ENCODE measurements around the gene CCSER1. TPM values are rescaled to one million over a fixed set of nuclear protein-coding genes. Genes with fewer than 3 reads are reported as not detected.
"Not testable (repeated sequence)": the region's sequence is repeated elsewhere in the genome, so short reads cannot be mapped to it uniquely, and the experiment has no call there.

The CCSER1 gene
- total RNA-seq, 1 donor from 2014 or later, result not detected

DNA sequence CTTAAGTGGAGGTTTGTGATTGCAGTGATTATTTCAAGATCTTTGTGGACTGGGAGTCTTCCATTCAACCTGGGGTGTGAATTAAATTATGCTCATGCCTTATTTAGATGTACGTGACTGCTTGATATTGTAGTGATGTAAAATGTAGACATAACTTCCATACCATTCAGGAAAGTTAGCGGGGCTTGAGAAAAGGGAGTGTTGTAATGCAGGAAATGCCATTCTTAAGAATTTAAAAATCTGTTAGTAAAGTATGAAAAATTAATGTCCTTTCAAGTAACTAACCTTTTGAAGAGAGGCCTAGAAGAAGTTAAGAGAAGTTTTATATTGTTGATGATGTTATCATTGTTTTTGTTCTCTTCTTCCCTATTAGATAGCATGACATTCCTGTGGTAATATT is 318.2 kb downstream of the CCSER1 start:
- no peak for DNase-seq (ENCODE audit: low spot score)
- Mint-ChIP-seq H3K9me3 (no peaks in the 10 kb centered on the region), H3K36me3 (ENCODE audit: low read depth) (no peaks in the 10 kb centered on the region), H3K4me1 (ENCODE audit: low read depth) (no peaks in the 10 kb centered on the region), H3K27me3 (ENCODE audit: low read depth) (no peaks in the 10 kb centered on the region), H3K4me3 (ENCODE audit: low read depth) (no peak overlapping the region), H3K27ac (no peak overlapping the region)
- intact Hi-C loops (cut with micrococcal nuclease), result no loop called here

DNA sequence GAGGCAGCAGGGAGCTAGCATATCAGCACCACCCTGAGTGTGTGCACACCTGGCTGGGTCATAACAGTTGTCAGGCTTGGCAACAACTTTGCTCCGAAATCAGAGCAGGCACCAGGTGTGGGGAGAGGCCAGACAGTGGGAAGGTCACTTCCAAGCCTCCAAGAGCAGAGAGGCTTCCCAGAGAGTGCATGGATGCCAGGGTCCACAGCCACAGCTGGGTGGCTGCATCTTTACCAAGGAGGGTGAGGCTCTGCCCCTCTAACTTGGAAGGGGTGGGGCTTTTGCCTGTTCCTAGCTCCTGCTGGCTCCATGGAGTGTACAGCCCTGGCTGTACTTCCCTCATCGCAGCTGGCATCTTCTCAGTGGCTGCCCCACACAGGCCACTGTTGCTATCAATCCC is 322.4 kb downstream of the CCSER1 start:
- no peak overlapping the region for H3K4me3 Mint-ChIP-seq (ENCODE audit: low read depth)
- no peaks in the 10 kb centered on the region for H3K4me1 Mint-ChIP-seq (ENCODE audit: low read depth)
- H3K27me3 Mint-ChIP-seq (ENCODE audit: low read depth), result no peaks in the 10 kb centered on the region
- no peaks in the 10 kb centered on the region for H3K36me3 Mint-ChIP-seq (ENCODE audit: low read depth)
- no peak overlapping the region for H3K27ac Mint-ChIP-seq
- no peaks in the 10 kb centered on the region for H3K9me3 Mint-ChIP-seq
- intact Hi-C loops (cut with micrococcal nuclease), result no loop called here
- DNase-seq (ENCODE audit: low spot score), result no peak

DNA sequence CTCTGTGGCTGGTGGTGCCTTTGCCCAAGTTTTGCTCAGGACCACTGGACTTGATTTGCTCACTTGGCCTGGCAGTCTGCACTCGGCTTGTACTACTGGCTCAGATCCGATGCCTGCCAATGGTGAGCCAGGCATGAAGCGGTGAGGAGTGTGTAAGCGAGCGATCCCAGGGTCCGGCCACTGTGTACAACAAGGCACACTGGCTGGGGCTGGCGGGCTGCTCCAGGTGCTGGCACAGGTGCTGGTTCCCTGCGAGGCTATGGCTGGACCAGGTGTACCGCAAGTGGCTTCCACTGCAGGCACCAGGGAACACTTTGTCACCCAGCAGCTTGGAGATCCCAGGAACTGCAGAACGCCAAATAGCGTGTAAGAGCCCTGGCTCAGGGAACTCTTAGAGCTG is 329.7 kb downstream of the CCSER1 start:
- Mint-ChIP-seq H3K4me3 (ENCODE audit: low read depth) (no peak overlapping the region), H3K9me3 (no peaks in the 10 kb centered on the region), H3K4me1 (ENCODE audit: low read depth) (no peaks in the 10 kb centered on the region), H3K27ac (no peak overlapping the region), H3K36me3 (ENCODE audit: low read depth) (no peaks in the 10 kb centered on the region), H3K27me3 (ENCODE audit: low read depth) (no peaks in the 10 kb centered on the region)
- DNase-seq (ENCODE audit: low spot score), result no peak
- intact Hi-C loops (cut with micrococcal nuclease), result no loop called here

DNA sequence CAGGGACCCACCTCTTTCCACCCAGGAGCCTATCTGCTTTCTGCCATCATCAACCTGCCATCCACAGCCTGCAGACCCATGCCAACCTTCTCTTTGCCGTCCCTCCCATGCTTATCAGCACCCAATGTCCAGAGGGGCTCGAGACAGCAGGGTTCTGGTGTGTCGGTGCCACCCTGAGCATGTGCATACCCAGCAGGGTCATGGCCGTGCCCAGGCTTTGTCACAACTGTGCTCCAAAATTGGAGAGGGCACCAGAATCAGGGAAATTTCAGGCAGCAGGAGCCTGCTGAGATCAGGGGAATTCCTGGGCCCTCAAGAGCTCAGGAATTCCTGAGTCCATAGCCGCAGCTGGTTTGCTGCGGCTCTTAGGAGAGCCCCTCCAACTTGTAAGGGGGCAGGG is 330.6 kb downstream of the CCSER1 start:
- intact Hi-C loops (cut with micrococcal nuclease), result no loop called here
- Mint-ChIP-seq H3K27me3 (ENCODE audit: low read depth) (no peaks in the 10 kb centered on the region), H3K4me3 (ENCODE audit: low read depth) (no peak overlapping the region), H3K27ac (no peak overlapping the region), H3K4me1 (ENCODE audit: low read depth) (no peaks in the 10 kb centered on the region), H3K9me3 (no peaks in the 10 kb centered on the region), H3K36me3 (ENCODE audit: low read depth) (no peaks in the 10 kb centered on the region)
- no peak for DNase-seq (ENCODE audit: low spot score)

DNA sequence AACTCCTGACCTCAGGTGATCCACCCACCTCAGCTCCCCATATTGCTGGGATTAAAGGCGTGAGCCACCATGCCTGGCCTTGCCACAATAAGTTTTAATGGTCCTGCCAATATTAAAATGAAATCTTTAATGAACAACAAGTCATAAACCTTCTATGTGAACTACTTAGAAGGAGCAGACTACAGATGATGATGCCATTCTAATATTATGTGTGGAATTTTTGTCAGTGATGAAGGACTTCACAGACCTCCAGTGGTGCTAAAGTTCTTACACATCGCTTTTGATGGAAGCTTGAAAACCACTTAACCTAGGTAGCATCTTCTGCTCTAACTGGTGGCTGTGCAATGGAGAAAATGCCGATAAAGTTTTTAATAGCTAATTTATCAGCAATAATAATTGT is 331.4 kb downstream of the CCSER1 start:
- intact Hi-C loops (cut with micrococcal nuclease), result no loop called here
- Mint-ChIP-seq H3K36me3 (ENCODE audit: low read depth) (no peaks in the 10 kb centered on the region), H3K27me3 (ENCODE audit: low read depth) (no peaks in the 10 kb centered on the region), H3K27ac (no peak overlapping the region), H3K4me3 (ENCODE audit: low read depth) (no peak overlapping the region), H3K9me3 (no peaks in the 10 kb centered on the region), H3K4me1 (ENCODE audit: low read depth) (no peaks in the 10 kb centered on the region)
- DNase-seq (ENCODE audit: low spot score), result no peak

DNA sequence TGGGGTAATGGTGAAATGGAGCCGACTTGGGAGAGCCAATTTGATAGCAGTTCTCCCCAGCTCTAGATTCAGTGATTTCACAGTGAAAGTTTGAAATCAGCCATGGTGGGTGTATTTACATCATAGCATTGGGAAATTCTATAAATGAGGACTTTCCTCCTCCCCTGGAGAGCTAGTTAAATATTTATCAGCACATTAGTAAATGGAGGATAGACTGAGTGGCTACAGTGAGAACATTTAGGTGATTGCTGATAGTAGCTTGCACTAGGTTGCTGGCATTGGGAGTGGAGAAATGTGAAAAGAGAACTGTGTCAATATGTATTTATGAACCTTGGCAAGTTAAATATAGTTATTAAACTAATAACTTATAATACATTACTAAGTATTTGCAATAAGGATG is 347.3 kb downstream of the CCSER1 start:
- Mint-ChIP-seq H3K9me3 (no peaks in the 10 kb centered on the region), H3K27ac (no peak overlapping the region), H3K27me3 (ENCODE audit: low read depth) (no peaks in the 10 kb centered on the region), H3K4me1 (ENCODE audit: low read depth) (no peaks in the 10 kb centered on the region), H3K4me3 (ENCODE audit: low read depth) (no peak overlapping the region), H3K36me3 (ENCODE audit: low read depth) (no peaks in the 10 kb centered on the region)
- intact Hi-C loops (cut with micrococcal nuclease), result no loop called here
- no peak for DNase-seq (ENCODE audit: low spot score)

DNA sequence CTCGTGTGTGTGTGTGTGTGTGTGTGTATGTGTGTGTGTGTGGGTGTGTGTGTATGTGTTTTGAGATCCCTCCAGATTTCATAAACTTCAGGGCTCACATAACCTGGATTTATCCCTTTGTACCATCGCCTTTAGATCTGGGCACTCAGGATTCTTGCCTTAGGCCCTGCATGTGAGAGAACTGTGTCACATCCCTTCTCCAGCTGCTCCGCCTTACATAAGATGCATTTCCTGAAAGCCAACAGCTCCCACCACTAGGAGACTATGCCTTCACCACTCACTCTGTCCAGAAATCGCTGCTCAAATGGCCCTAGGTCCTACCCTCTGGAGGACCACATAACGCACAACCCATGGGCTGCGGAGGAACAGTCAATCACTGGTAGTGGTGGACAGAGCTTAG is 348.8 kb downstream of the CCSER1 start:
- H3K27ac Mint-ChIP-seq, result no peak overlapping the region
- H3K36me3 Mint-ChIP-seq (ENCODE audit: low read depth), result no peaks in the 10 kb centered on the region
- H3K9me3 Mint-ChIP-seq, result no peaks in the 10 kb centered on the region
- no peak for DNase-seq (ENCODE audit: low spot score)
- intact Hi-C loops (cut with micrococcal nuclease), result no loop called here
- no peak overlapping the region for H3K4me3 Mint-ChIP-seq (ENCODE audit: low read depth)
- no peaks in the 10 kb centered on the region for H3K27me3 Mint-ChIP-seq (ENCODE audit: low read depth)
- H3K4me1 Mint-ChIP-seq (ENCODE audit: low read depth), result no peaks in the 10 kb centered on the region

DNA sequence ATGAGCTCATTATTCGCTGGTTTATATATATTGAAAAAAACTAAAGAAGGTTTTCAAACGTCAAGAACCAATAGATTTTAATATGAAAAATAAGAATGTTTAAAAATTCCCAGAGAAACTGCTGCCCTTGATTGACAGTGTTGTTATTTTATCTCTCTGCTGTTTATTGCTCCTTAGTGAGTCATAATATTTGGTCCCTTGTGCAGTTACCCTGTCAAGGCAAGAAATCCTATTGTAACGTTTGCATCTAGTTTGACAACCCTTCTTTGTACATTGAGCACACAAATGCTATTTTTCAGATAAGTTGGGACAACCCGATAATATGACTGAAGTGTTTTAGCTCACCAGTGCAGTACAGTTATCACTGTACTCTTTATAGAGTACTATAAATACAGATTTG is 349.4 kb downstream of the CCSER1 start:
- no peak for DNase-seq (ENCODE audit: low spot score)
- no peaks in the 10 kb centered on the region for H3K9me3 Mint-ChIP-seq
- no peaks in the 10 kb centered on the region for H3K27me3 Mint-ChIP-seq (ENCODE audit: low read depth)
- no peak overlapping the region for H3K27ac Mint-ChIP-seq
- H3K4me3 Mint-ChIP-seq (ENCODE audit: low read depth), result no peak overlapping the region
- no peaks in the 10 kb centered on the region for H3K4me1 Mint-ChIP-seq (ENCODE audit: low read depth)
- intact Hi-C loops (cut with micrococcal nuclease), result no loop called here
- no peaks in the 10 kb centered on the region for H3K36me3 Mint-ChIP-seq (ENCODE audit: low read depth)

DNA sequence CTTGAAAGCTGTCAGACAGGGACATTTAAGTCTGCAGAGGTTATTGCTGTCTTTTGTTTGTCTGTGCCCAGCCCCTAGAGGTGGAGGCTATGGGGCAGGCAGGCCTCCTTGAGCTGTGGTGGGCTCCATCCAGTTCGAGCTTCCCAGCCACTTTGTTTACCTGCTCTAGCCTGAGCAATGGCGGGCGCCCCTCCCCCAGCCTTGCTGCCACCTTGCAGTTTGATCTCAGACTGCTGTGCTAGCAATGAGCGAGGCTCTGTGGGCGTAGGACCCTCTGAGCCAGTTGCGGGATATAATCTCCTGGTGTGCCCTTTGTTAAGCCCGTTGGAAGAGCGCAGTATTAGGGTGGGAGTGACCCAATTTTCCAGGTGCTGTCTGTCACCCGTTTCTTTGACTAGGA is 357.7 kb downstream of the CCSER1 start:
- intact Hi-C loops (cut with micrococcal nuclease); H3K27me3 Mint-ChIP-seq (ENCODE audit: low read depth); H3K36me3 Mint-ChIP-seq (ENCODE audit: low read depth); H3K27ac Mint-ChIP-seq; DNase-seq (ENCODE audit: low spot score); H3K4me1 Mint-ChIP-seq (ENCODE audit: low read depth); H3K4me3 Mint-ChIP-seq (ENCODE audit: low read depth): not testable (repeated sequence)
- peaks cover 15% of the 10 kb centered on the region for H3K9me3 Mint-ChIP-seq

DNA sequence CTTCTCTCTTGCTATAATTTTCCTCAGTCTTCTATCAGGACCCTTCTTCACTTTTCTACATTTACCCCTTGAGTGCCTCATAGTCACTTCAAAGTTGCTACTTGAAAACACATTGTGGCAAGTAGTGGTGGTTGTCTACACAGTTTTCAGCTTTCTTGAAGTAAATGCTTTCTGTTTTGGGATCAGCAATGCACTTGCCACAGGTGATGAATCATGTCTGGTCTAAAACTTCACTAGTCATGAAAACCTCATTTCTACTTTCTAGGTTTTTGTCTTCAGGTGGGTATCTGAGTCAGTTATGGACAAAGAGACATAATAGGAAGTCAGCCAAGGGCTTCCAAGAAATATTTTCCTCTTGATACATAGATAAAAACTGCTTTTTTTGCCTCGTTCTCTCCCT is 359.2 kb downstream of the CCSER1 start:
- Mint-ChIP-seq H3K36me3 (ENCODE audit: low read depth) (no peaks in the 10 kb centered on the region), H3K27ac (no peak overlapping the region), H3K9me3 (peaks cover 19% of the 10 kb centered on the region), H3K4me3 (ENCODE audit: low read depth) (no peak overlapping the region), H3K4me1 (ENCODE audit: low read depth) (no peaks in the 10 kb centered on the region), H3K27me3 (ENCODE audit: low read depth) (no peaks in the 10 kb centered on the region)
- intact Hi-C loops (cut with micrococcal nuclease), result no loop called here
- DNase-seq (ENCODE audit: low spot score), result no peak

DNA sequence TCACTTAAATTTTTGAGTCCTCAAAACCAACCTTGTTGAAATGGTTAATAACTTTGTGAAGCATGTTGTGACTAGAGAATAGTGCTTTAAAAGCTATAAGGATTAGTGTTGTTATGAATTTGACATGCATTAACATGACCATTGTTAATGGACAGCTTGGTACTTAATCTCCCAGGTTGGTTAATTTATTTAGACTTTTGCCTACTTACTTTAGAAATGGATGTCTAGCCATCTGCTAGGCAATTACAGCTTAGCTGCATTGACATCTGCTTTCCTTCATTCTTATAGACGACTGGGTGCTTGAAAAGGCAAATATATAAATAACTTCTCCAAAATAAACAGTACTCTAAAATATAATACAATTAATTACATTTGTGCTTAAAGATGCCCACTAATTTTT is 368.0 kb downstream of the CCSER1 start:
- Mint-ChIP-seq H3K27ac (no peak overlapping the region), H3K27me3 (ENCODE audit: low read depth) (no peaks in the 10 kb centered on the region), H3K9me3 (peaks cover 13% of the 10 kb centered on the region), H3K36me3 (ENCODE audit: low read depth) (no peaks in the 10 kb centered on the region), H3K4me1 (ENCODE audit: low read depth) (no peaks in the 10 kb centered on the region), H3K4me3 (ENCODE audit: low read depth) (no peak overlapping the region)
- DNase-seq (ENCODE audit: low spot score), result no peak
- intact Hi-C loops (cut with micrococcal nuclease), result no loop called here

DNA sequence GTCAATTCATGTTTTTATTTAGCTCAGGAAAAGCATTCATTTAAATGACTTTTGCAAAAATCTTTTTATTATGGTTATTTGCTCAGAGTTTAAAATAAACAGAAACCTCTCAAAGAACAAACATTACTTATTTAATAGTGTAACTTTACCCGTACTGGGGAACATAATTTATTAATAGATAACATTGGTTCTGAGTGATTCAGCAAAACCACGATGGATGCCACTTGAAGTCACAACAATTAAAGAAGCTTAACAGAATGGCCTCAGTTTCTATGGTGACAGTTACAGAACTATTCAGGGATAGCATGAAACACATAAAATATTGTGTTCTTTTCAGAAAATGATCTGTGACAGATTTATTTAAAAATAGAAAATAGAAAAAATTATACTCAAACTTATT is 368.7 kb downstream of the CCSER1 start:
- H3K4me1 Mint-ChIP-seq (ENCODE audit: low read depth), result no peaks in the 10 kb centered on the region
- peaks cover 11% of the 10 kb centered on the region for H3K9me3 Mint-ChIP-seq
- no peaks in the 10 kb centered on the region for H3K27me3 Mint-ChIP-seq (ENCODE audit: low read depth)
- no peaks in the 10 kb centered on the region for H3K36me3 Mint-ChIP-seq (ENCODE audit: low read depth)
- no peak for DNase-seq (ENCODE audit: low spot score)
- no peak overlapping the region for H3K4me3 Mint-ChIP-seq (ENCODE audit: low read depth)
- intact Hi-C loops (cut with micrococcal nuclease), result no loop called here
- no peak overlapping the region for H3K27ac Mint-ChIP-seq

DNA sequence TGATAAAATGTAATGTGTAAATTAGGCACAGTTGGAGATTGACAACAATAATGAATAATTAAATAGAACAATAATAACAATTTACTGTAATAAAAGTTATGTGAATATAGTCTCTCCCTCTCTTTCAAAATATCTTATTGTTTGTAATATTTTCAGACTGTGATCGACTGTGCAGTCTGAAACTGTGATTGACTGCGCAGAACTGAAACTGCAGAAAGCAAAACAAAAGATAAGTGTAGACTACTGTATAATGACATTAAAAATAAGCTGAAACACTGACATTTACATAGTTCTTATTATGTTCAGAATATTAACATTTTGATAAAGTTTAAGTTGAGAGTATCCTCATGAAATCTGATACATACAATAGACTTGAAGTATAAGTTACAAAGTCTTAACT is 371.0 kb downstream of the CCSER1 start:
- no peaks in the 10 kb centered on the region for H3K27me3 Mint-ChIP-seq (ENCODE audit: low read depth)
- H3K36me3 Mint-ChIP-seq (ENCODE audit: low read depth), result no peaks in the 10 kb centered on the region
- no peak for DNase-seq (ENCODE audit: low spot score)
- peaks cover 14% of the 10 kb centered on the region for H3K9me3 Mint-ChIP-seq
- no peak overlapping the region for H3K4me3 Mint-ChIP-seq (ENCODE audit: low read depth)
- no peaks in the 10 kb centered on the region for H3K4me1 Mint-ChIP-seq (ENCODE audit: low read depth)
- H3K27ac Mint-ChIP-seq, result no peak overlapping the region
- intact Hi-C loops (cut with micrococcal nuclease), result no loop called here

DNA sequence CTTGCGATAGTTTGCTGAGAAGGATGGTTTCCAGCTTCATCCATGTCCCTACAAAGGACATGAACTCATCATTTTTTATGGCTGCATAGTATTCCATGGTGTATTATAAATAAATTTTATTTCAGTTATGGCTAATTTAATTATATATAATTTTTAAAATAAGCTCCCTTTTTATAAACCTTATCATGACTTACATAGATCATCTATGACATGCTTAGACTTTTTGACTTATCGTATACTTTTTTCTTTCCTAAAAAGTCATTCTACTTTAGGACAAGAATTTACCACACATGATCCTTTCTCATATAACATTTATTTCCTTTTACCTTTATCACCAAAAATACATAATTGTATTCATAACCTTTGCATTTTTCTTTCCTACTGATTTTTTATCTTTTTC is 376.5 kb downstream of the CCSER1 start:
- H3K4me1 Mint-ChIP-seq (ENCODE audit: low read depth), result no peaks in the 10 kb centered on the region
- DNase-seq (ENCODE audit: low spot score), result no peak
- no peaks in the 10 kb centered on the region for H3K36me3 Mint-ChIP-seq (ENCODE audit: low read depth)
- no peak overlapping the region for H3K27ac Mint-ChIP-seq
- peaks cover 44% of the 10 kb centered on the region for H3K9me3 Mint-ChIP-seq
- no peaks in the 10 kb centered on the region for H3K27me3 Mint-ChIP-seq (ENCODE audit: low read depth)
- intact Hi-C loops (cut with micrococcal nuclease), result no loop called here
- no peak overlapping the region for H3K4me3 Mint-ChIP-seq (ENCODE audit: low read depth)
